Measurements from ENCODE around the gene NOG.

DNA sequence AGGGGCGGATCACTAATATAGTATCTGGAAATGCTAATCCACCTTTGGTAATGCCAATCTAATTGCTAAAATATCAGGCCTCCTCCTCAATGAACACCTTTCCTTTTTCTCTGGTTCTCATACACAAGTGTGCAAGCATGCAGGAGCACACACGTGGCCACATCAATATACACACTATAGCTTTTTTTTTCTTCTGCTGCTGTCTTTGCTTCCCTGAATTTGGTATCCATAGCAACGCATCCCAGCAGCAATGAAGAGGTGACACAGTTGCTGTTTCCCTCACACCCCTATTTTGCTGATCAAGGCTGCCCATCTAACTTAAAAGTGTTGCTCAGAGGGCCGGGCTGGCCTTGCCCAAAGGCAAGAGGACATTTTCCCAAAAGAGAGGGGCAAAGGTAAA lies 15.4 kb downstream of the NOG start:
- TF ChIP-seq, protein P1, sequence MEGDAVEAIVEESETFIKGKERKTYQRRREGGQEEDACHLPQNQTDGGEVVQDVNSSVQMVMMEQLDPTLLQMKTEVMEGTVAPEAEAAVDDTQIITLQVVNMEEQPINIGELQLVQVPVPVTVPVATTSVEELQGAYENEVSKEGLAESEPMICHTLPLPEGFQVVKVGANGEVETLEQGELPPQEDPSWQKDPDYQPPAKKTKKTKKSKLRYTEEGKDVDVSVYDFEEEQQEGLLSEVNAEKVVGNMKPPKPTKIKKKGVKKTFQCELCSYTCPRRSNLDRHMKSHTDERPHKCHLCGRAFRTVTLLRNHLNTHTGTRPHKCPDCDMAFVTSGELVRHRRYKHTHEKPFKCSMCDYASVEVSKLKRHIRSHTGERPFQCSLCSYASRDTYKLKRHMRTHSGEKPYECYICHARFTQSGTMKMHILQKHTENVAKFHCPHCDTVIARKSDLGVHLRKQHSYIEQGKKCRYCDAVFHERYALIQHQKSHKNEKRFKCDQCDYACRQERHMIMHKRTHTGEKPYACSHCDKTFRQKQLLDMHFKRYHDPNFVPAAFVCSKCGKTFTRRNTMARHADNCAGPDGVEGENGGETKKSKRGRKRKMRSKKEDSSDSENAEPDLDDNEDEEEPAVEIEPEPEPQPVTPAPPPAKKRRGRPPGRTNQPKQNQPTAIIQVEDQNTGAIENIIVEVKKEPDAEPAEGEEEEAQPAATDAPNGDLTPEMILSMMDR (IDR thresholded peaks at IDR 0.05), result no peak
- no peak for TF ChIP-seq POLR2A (IDR thresholded peaks at IDR 0.05)
